Measurements from ENCODE around the gene FNDC3B.

DNA sequence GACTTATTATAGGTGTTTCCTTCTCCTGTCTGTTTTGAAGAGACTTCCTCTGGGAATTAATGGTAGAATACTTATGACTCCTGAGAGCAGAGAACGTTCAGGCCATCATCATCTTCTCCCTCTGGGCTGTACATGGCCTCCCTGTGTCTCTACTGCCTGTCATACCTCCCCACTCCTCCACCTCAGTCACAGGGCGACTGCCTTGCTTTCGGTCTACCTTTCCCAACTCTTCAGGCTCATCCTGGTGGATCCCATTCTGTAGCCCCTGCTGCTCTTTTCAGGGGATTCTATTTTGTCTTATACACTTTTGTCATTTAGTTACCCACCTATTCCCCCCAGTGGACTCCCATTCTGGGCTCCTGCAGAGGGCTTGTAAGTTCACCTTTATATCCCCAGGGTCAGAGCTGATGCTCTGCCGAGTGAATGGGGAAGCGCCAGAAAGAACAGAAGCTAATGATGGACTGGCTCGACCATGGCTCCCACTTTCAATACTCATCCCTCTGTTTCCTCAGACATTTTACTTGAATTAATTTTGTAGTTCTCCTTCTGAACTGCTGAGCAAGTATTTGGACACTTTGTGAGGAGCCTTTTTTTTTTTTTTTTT, 28.6 kb downstream of the FNDC3B start:
- TF ChIP-seq POLR2A (IDR thresholded peaks at IDR 0.05; ENCODE audit: extremely low read depth, insufficient read length) (no peak), CTCF (IDR thresholded peaks at IDR 0.05; ENCODE audit: low read depth, low read length) (no peak)
